ENCODE results near the gene LPCAT1. TPM values are rescaled to one million over a fixed set of nuclear protein-coding genes. Genes with fewer than 3 reads are reported as not detected.
A peak's percentile ranks its signal among the peaks of the same experiment; 100 is the strongest.

The LPCAT1 gene
- total RNA-seq, 4 donors from 2014 or later = 8.8 to 59.4 (median 28.5) TPM

GRCh38 chr5:1547236-1547635, 23.5 kb upstream of the LPCAT1 start:
- Histone ChIP-seq H3K36me3 (no peaks in the 10 kb centered on the region), H3K4me3 (no peak overlapping the region), H3K9me3 (no peaks in the 10 kb centered on the region), H3K27me3 (no peaks in the 10 kb centered on the region), H3K4me1 (no peaks in the 10 kb centered on the region), H3K27ac (no peak overlapping the region)
- TF ChIP-seq CTCF (IDR thresholded peaks at IDR 0.05) (no peak), POLR2A (IDR thresholded peaks at IDR 0.05) (no peak)
- peak in 2 of 3 donors; percentile 10 to 13 for DNase-seq

- no peak overlapping the region for H3K4me3 ChIP-seq
- no peak for TF ChIP-seq CTCF (IDR thresholded peaks at IDR 0.05)
- no peak for TF ChIP-seq POLR2A (IDR thresholded peaks at IDR 0.05)
- peak in 2 of 3 donors; percentile 12 to 41 for DNase-seq
- H3K27ac ChIP-seq = no peak overlapping the region
- H3K36me3 ChIP-seq = no peaks in the 10 kb centered on the region
- no peaks in the 10 kb centered on the region for H3K4me1 ChIP-seq
- no peaks in the 10 kb centered on the region for H3K27me3 ChIP-seq
- H3K9me3 ChIP-seq = no peaks in the 10 kb centered on the region
Observed at GRCh38 chr5:1546556-1546955, 22.8 kb upstream of the LPCAT1 start.

- no peak for DNase-seq
- TF ChIP-seq POLR2A (IDR thresholded peaks at IDR 0.05) = no peak
- no peak for TF ChIP-seq CTCF (IDR thresholded peaks at IDR 0.05)
- Histone ChIP-seq H3K36me3 (no peaks in the 10 kb centered on the region), H3K4me3 (no peak overlapping the region), H3K27me3 (no peaks in the 10 kb centered on the region), H3K27ac (no peak overlapping the region), H3K9me3 (no peaks in the 10 kb centered on the region), H3K4me1 (no peaks in the 10 kb centered on the region)
Observed at GRCh38 chr5:1545805-1546355, 22.1 kb upstream of the LPCAT1 start.

- H3K4me3 ChIP-seq = no peak overlapping the region
- H3K27ac ChIP-seq = no peak overlapping the region
- no peaks in the 10 kb centered on the region for H3K36me3 ChIP-seq
- no peaks in the 10 kb centered on the region for H3K4me1 ChIP-seq
- TF ChIP-seq CTCF (IDR thresholded peaks at IDR 0.05) = no peak
- no peak for TF ChIP-seq POLR2A (IDR thresholded peaks at IDR 0.05)
- H3K27me3 ChIP-seq = no peaks in the 10 kb centered on the region
- DNase-seq = peak in 2 of 3 donors; percentile 28
- H3K9me3 ChIP-seq = no peaks in the 10 kb centered on the region
Observed at GRCh38 chr5:1545126-1545804, 21.5 kb upstream of the LPCAT1 start.

GRCh38 chr5:1544294-1544961, 20.7 kb upstream of the LPCAT1 start:
- Histone ChIP-seq H3K27ac (no peak overlapping the region), H3K27me3 (no peaks in the 10 kb centered on the region), H3K4me3 (no peak overlapping the region), H3K9me3 (no peaks in the 10 kb centered on the region), H3K4me1 (no peaks in the 10 kb centered on the region), H3K36me3 (no peaks in the 10 kb centered on the region)
- TF ChIP-seq CTCF (IDR thresholded peaks at IDR 0.05) (no peak), POLR2A (IDR thresholded peaks at IDR 0.05) (no peak)
- peak in 2 of 3 donors; percentile 22 to 35 for DNase-seq

Data from Peyer's patch (tissue), 4 donors.